Astrocyte (in vitro differentiated cells and primary cell): ENCODE measurements around the gene SLC36A2.

Experiments used
- EZH2 ChIP-seq: IDR thresholded peaks from 2 replicates; pipeline ENCODE4 v1.6.1; 2012; ENCODE audit warnings: mild to moderate bottlenecking, low read length, inconsistent platforms; ENCODE audit not compliant: insufficient read depth
- TF ChIP-seq, protein P1 (sequence below): IDR thresholded peaks from 2 replicates; pipeline ENCODE4 v1.5.1; 2011; ENCODE audit warnings: low read depth, mild to moderate bottlenecking, inconsistent platforms, low read length, moderate library complexity; ENCODE audit not compliant: insufficient read depth

- TF ChIP-seq, protein P1, sequence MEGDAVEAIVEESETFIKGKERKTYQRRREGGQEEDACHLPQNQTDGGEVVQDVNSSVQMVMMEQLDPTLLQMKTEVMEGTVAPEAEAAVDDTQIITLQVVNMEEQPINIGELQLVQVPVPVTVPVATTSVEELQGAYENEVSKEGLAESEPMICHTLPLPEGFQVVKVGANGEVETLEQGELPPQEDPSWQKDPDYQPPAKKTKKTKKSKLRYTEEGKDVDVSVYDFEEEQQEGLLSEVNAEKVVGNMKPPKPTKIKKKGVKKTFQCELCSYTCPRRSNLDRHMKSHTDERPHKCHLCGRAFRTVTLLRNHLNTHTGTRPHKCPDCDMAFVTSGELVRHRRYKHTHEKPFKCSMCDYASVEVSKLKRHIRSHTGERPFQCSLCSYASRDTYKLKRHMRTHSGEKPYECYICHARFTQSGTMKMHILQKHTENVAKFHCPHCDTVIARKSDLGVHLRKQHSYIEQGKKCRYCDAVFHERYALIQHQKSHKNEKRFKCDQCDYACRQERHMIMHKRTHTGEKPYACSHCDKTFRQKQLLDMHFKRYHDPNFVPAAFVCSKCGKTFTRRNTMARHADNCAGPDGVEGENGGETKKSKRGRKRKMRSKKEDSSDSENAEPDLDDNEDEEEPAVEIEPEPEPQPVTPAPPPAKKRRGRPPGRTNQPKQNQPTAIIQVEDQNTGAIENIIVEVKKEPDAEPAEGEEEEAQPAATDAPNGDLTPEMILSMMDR = no peak
- TF ChIP-seq EZH2 = no peak
These were observed 16.3 kb upstream of the SLC36A2 start for GRCh38 chr5:151363673-151364072.
